Peyer's patch (tissue), 4 donors: ENCODE results near the gene CDC7. TPM values are rescaled to one million over a fixed set of nuclear protein-coding genes. Genes with fewer than 3 reads are reported as not detected.

Experiments used
- DNase-seq, 3 donors: peaks; one replicate each; pipeline ENCODE4 v3.0.0-alpha.2; 2017 to 2019
- H3K27ac ChIP-seq, 4 donors: fragments of 200-600 bp; sonication (generic); one replicate each; pipeline ENCODE4 v1.5.1; 2016 to 2019
- H3K27me3 ChIP-seq, 2 donors: fragments of 200-600 bp; sonication (generic); one replicate each; pipeline ENCODE4 v1.5.1; 2019
- H3K36me3 ChIP-seq, 3 donors: fragments of 200-600 bp; sonication (generic); one replicate each; pipeline ENCODE4 v1.5.1; 2016 to 2019
- H3K4me1 ChIP-seq, 4 donors: fragments of 200-600 bp; sonication (generic); one replicate each; pipeline ENCODE4 v1.5.1; 2016 to 2019
- H3K4me3 ChIP-seq, 4 donors: fragments of 200-600 bp; sonication (generic); 1 replicate in 3 of 4; 2 replicates in 1 of 4; pipeline ENCODE4 v1.5.1; 2016 to 2019; ENCODE audit warnings: mild to moderate bottlenecking in 1 of 4
- H3K9me3 ChIP-seq, 4 donors: fragments of 200-600 bp; sonication (generic); one replicate each; pipeline ENCODE4 v1.5.1; 2016 to 2019; ENCODE audit warnings: mild to moderate bottlenecking in 1 of 4
- CTCF ChIP-seq, 6 experiments: fragments of 450-650 bp in 4 of 6; fragments of 200-600 bp in 2 of 6; sonication (generic) in 1 of 6; IDR thresholded peaks; one replicate each; pipeline ENCODE4 v1.5.1; 2017 to 2019; ENCODE audit warnings: antibody characterized with exemption in 6 of 6, mild to moderate bottlenecking in 3 of 6, moderate library complexity in 1 of 6
- POLR2A ChIP-seq, 2 donors: fragments of 450-650 bp; IDR thresholded peaks; one replicate each; pipeline ENCODE4 v1.5.1; 2017; ENCODE audit warnings: antibody characterized with exemption in 2 of 2, mild to moderate bottlenecking in 2 of 2, moderate library complexity in 2 of 2
- total RNA-seq, 4 donors: library from RNA; depleted of rRNA; stranded (reverse); fragments of >200 nt; gene quantifications; one replicate each; pipeline ENCODE4 v1.1.0, GENCODE V29; 2016

The CDC7 gene
- total RNA-seq, 4 donors from 2014 or later = 1.2 to 10.7 (median 2.9) TPM

- Histone ChIP-seq H3K27ac (peak overlapping the region in 1 of 4 donors; percentile 13), H3K4me1 (peaks cover 0 to 5% (median 0%) of the 10 kb centered on the region in 4 donors), H3K9me3 (no peaks in the 10 kb centered on the region), H3K4me3 (no peak overlapping the region), H3K36me3 (no peaks in the 10 kb centered on the region), H3K27me3 (no peaks in the 10 kb centered on the region)
- TF ChIP-seq CTCF (IDR thresholded peaks at IDR 0.05) = no peak
- no peak for TF ChIP-seq POLR2A (IDR thresholded peaks at IDR 0.05)
- no peak for DNase-seq
Measured at GRCh38 chr1:91564888-91565701, 64.4 kb downstream of the CDC7 start.

GRCh38 chr1:91567583-91567982 lies 66.9 kb downstream of the CDC7 start:
- Histone ChIP-seq H3K9me3 (no peaks in the 10 kb centered on the region), H3K27ac (no peak overlapping the region)
- TF ChIP-seq POLR2A (IDR thresholded peaks at IDR 0.05) (no peak), CTCF (IDR thresholded peaks at IDR 0.05) (no peak)

GRCh38 chr1:91568261-91568660 lies 67.6 kb downstream of the CDC7 start:
- Histone ChIP-seq H3K4me3 (no peak overlapping the region), H3K36me3 (no peaks in the 10 kb centered on the region), H3K27me3 (no peaks in the 10 kb centered on the region), H3K9me3 (no peaks in the 10 kb centered on the region), H3K4me1 (peaks cover 0 to 5% (median 0%) of the 10 kb centered on the region in 4 donors), H3K27ac (no peak overlapping the region)
- no peak for DNase-seq
- TF ChIP-seq CTCF (IDR thresholded peaks at IDR 0.05) (no peak), POLR2A (IDR thresholded peaks at IDR 0.05) (no peak)

More at GRCh38 chr1:91567583-91567982, 66.9 kb downstream of the CDC7 start:
- Histone ChIP-seq H3K27me3 (no peaks in the 10 kb centered on the region), H3K36me3 (no peaks in the 10 kb centered on the region), H3K4me3 (no peak overlapping the region), H3K4me1 (peaks cover 0 to 5% (median 0%) of the 10 kb centered on the region in 4 donors)
- no peak for DNase-seq

- H3K4me3 ChIP-seq = no peak overlapping the region
- no peak for TF ChIP-seq POLR2A (IDR thresholded peaks at IDR 0.05)
- TF ChIP-seq CTCF (IDR thresholded peaks at IDR 0.05) = no peak
- H3K4me1 ChIP-seq = peaks cover 0 to 5% (median 0%) of the 10 kb centered on the region in 4 donors
- DNase-seq = peak in 1 of 3 donors; percentile 72
- H3K9me3 ChIP-seq = no peaks in the 10 kb centered on the region
- H3K27me3 ChIP-seq = no peaks in the 10 kb centered on the region
- peak overlapping the region in 1 of 4 donors; percentile 29 for H3K27ac ChIP-seq
- H3K36me3 ChIP-seq = no peaks in the 10 kb centered on the region
Measured at GRCh38 chr1:91569411-91570119, 68.9 kb downstream of the CDC7 start.

GRCh38 chr1:91570120-91570448 lies 69.4 kb downstream of the CDC7 start:
- no peak for DNase-seq
- Histone ChIP-seq H3K36me3 (no peaks in the 10 kb centered on the region), H3K9me3 (no peaks in the 10 kb centered on the region), H3K4me1 (peaks cover 0 to 5% (median 0%) of the 10 kb centered on the region in 4 donors), H3K27ac (peak overlapping the region in 2 of 4 donors; percentile 8 to 29), H3K27me3 (no peaks in the 10 kb centered on the region), H3K4me3 (no peak overlapping the region)
- TF ChIP-seq POLR2A (IDR thresholded peaks at IDR 0.05) (no peak), CTCF (IDR thresholded peaks at IDR 0.05) (no peak)
